K562 (cell line): ENCODE results near the gene ATP5F1A. TPM values are rescaled to one million over a fixed set of nuclear protein-coding genes. Genes with fewer than 3 reads are reported as not detected.
A peak's percentile ranks its signal among the peaks of the same experiment; 100 is the strongest.

Experiments used
- BRF2 ChIP-seq: IDR thresholded peaks from 3 replicates; pipeline ENCODE4 v1.6.1; 2011; ENCODE audit warnings: borderline replicate concordance, mild to moderate bottlenecking; ENCODE audit not compliant: insufficient read length, insufficient read depth
- C11orf30 ChIP-seq: fragments of 450-650 bp; IDR thresholded peaks from 2 replicates; pipeline ENCODE4 v1.6.1; 2016; ENCODE audit warnings: low read depth, mild to moderate bottlenecking
- CHD1 ChIP-seq: fragments of 200-600 bp; sonication (generic); IDR thresholded peaks from one replicate; pipeline ENCODE4 v1.6.1; 2012; ENCODE audit warnings: mild to moderate bottlenecking, moderate library complexity, low read length, inconsistent platforms
- CREBBP ChIP-seq: IDR thresholded peaks from one replicate; pipeline ENCODE4 v1.6.1; 2012; ENCODE audit warnings: low read depth, mild to moderate bottlenecking, control low read depth, inconsistent platforms, low read length
- CREM ChIP-seq: IDR thresholded peaks from 2 replicates; pipeline ENCODE4 v1.6.1; 2014; ENCODE audit warnings: antibody characterized with exemption, low read depth
- EHMT2 ChIP-seq: fragments of 450-650 bp; IDR thresholded peaks from 2 replicates; pipeline ENCODE4 v1.6.1; 2018; ENCODE audit warnings: antibody characterized with exemption
- EP400 ChIP-seq: fragments of 450-650 bp; IDR thresholded peaks from 2 replicates; pipeline ENCODE4 v1.6.1; 2017; ENCODE audit warnings: antibody characterized with exemption, mild to moderate bottlenecking, moderate library complexity
- GABPB1 ChIP-seq: sonication (generic); formaldehyde crosslinking; IDR thresholded peaks from 2 replicates; pipeline ENCODE4 v1.8.0; 2022; ENCODE audit warnings: mild to moderate bottlenecking, missing genetic modification reagents
- GATA2 ChIP-seq: sonication (generic); formaldehyde crosslinking; IDR thresholded peaks from 2 replicates; pipeline ENCODE4 v1.4.0; 2020; ENCODE audit warnings: mild to moderate bottlenecking, missing genetic modification reagents
- HINFP ChIP-seq: fragments of 450-650 bp; conservative IDR thresholded peaks from 2 replicates; pipeline ENCODE4 v1.6.1; 2016; ENCODE audit warnings: missing genetic modification characterization, low read depth, mild to moderate bottlenecking, control low read depth, missing compliant biosample characterization
- HNRNPL ChIP-seq: fragments of 200-400 bp; formaldehyde crosslinking; IDR thresholded peaks from 2 replicates; pipeline ENCODE4 v1.6.1; 2017; ENCODE audit warnings: low read depth, mild to moderate bottlenecking, low read length
- NFRKB ChIP-seq: fragments of 450-650 bp; IDR thresholded peaks from 2 replicates; pipeline ENCODE4 v1.6.1; 2016; ENCODE audit warnings: low read depth
- NONO ChIP-seq, 2 experiments: fragments of 200-400 bp in 1 of 2; fragments of 450-650 bp in 1 of 2; formaldehyde crosslinking in 1 of 2; IDR thresholded peaks; 2 replicates each; pipeline ENCODE4 v1.6.1; 2017; ENCODE audit warnings: low read depth in 2 of 2, mild to moderate bottlenecking in 2 of 2, moderate library complexity in 2 of 2, low read length in 1 of 2
- POU5F1 ChIP-seq: fragments of 150-350 bp; IDR thresholded peaks from 2 replicates; pipeline ENCODE4 v1.6.1; 2014; ENCODE audit warnings: borderline replicate concordance, low read length, low read depth, mild to moderate bottlenecking; ENCODE audit not compliant: partially characterized antibody
- RBM34 ChIP-seq: fragments of 200-400 bp; formaldehyde crosslinking; IDR thresholded peaks from 2 replicates; pipeline ENCODE4 v1.6.1; 2018; ENCODE audit warnings: low read length, borderline replicate concordance; ENCODE audit not compliant: insufficient read depth
- TSC22D4 ChIP-seq: fragments of 450-650 bp; IDR thresholded peaks from 2 replicates; pipeline ENCODE4 v1.6.1; 2016; ENCODE audit warnings: missing genetic modification characterization, missing biosample characterization, control low read depth
- ZNF232 ChIP-seq: sonication (generic); formaldehyde crosslinking; IDR thresholded peaks from 2 replicates; pipeline ENCODE4 v1.8.0; 2022; ENCODE audit warnings: mild to moderate bottlenecking, missing genetic modification reagents
- ZNF277 ChIP-seq: fragments of 250-450 bp; sonication (Bioruptor Pico); IDR thresholded peaks from 2 replicates; pipeline ENCODE4 v1.8.0; 2022; ENCODE audit warnings: inconsistent platforms, mild to moderate bottlenecking, moderate library complexity, borderline replicate concordance
- ZNF280B ChIP-seq: fragments of 250-450 bp; sonication (Bioruptor Pico); IDR thresholded peaks from 2 replicates; pipeline ENCODE4 v1.5.1; 2021; ENCODE audit warnings: mild to moderate bottlenecking
- ZNF311 ChIP-seq: fragments of 250-450 bp; sonication (Bioruptor Pico); IDR thresholded peaks from 2 replicates; pipeline ENCODE4 v1.4.0; 2020; ENCODE audit warnings: mild to moderate bottlenecking, moderate library complexity
- ZNF511 ChIP-seq: sonication (generic); formaldehyde crosslinking; IDR thresholded peaks from 2 replicates; pipeline ENCODE4 v1.8.0; 2022; ENCODE audit warnings: mild to moderate bottlenecking, missing genetic modification reagents
- polyA plus RNA-seq, 8 experiments: library from polyadenylated mRNA; depleted of rRNA in 4 of 8; stranded (reverse) in 5 of 8; unstranded in 3 of 8; fragments of >200 nt; fragmentation: Nextera tagmentation in 2 of 8; fragmentation: Illumina TruSeq in 1 of 8; extraction: Ambion mirVana in 2 of 8; extraction: Trizol in 1 of 8; gene quantifications; 2 replicates each; pipeline versions ENCODE4 v1.2.1 to v1.2.3, GENCODE V29; 2011 to 2014; ENCODE audit warnings: inconsistent platforms in 1 of 8, missing spikeins in 1 of 8
- total RNA-seq, 7 experiments: library from RNA; depleted of rRNA in 6 of 7; stranded (reverse); fragments of >200 nt in 6 of 7; fragmentation: Illumina TruSeq in 2 of 7; extraction: Trizol in 2 of 7; gene quantifications; 2 replicates each; pipeline versions ENCODE4 v1.2.1 to v1.2.3, GENCODE V29; 2011 to 2021; ENCODE audit warnings: low replicate concordance in 1 of 7

Gene ATP5F1A
- total and polyA plus RNA-seq, 9 of the 15 experiments (the other 6 are each of a cell fraction or from before 2014, with no cell fraction given): 377 to 762 (median 490) TPM

GRCh38 chr18:46060359-46060841 lies 37.7 kb downstream of the ATP5F1A start (continued):
- no peak for TF ChIP-seq BRF2
- no peak for TF ChIP-seq NONO (IDR thresholded peaks at IDR 0.05; ENCODE audit: low read depth in 2 of 2, low read length in 1 of 2)
- TF ChIP-seq GABPB1 (CRISPR knock-in tag): no peak
- no peak for TF ChIP-seq ZNF511 (CRISPR knock-in tag)
- TF ChIP-seq HNRNPL: no peak
- no peak for TF ChIP-seq EP400
- peak; percentile 55; the same call in 1 of the 2 replicates for TF ChIP-seq GATA2 (CRISPR knock-in tag)
- TF ChIP-seq ZNF280B (CRISPR knock-in tag): no peak
- no peak for TF ChIP-seq EHMT2
- no peak for TF ChIP-seq HINFP
- TF ChIP-seq POU5F1: no peak
- no peak for TF ChIP-seq ZNF311 (CRISPR knock-in tag)
- TF ChIP-seq NFRKB: no peak
- TF ChIP-seq TSC22D4 (tag): no peak
- TF ChIP-seq ZNF232 (CRISPR knock-in tag): no peak
- TF ChIP-seq CREM: peak; percentile 88
- TF ChIP-seq RBM34: no peak
- TF ChIP-seq CREBBP: no peak
- no peak for TF ChIP-seq C11orf30
- TF ChIP-seq CHD1: no peak
- TF ChIP-seq ZNF277 (CRISPR knock-in tag): no peak
